ENCODE data around the gene MED13L. TPM values are rescaled to one million over a fixed set of nuclear protein-coding genes. Genes with fewer than 3 reads are reported as not detected.
A peak's percentile ranks its signal among the peaks of the same experiment; 100 is the strongest.

MED13L gene
- total RNA-seq, 4 donors from 2014 or later = 173 to 222 (median 192) TPM

GRCh38 chr12:116261525-116262100 is 15.9 kb downstream of the MED13L start:
- Histone ChIP-seq H3K36me3 (no peaks in the 10 kb centered on the region), H3K27me3 (no peaks in the 10 kb centered on the region), H3K27ac (no peak overlapping the region), H3K4me3 (no peak overlapping the region), H3K4me1 (peaks cover 39 to 100% (median 41%) of the 10 kb centered on the region in 3 donors), H3K9me3 (no peaks in the 10 kb centered on the region)
- TF ChIP-seq POLR2A (IDR thresholded peaks at IDR 0.05) (no peak), EP300 (IDR thresholded peaks at IDR 0.05) (no peak), POLR2AphosphoS5 (IDR thresholded peaks at IDR 0.05) (no peak), CTCF (IDR thresholded peaks at IDR 0.05) (no peak)
- no peak for ATAC-seq
- WGBS, 2 donors (ENCODE audit: low coverage in 1 of 2) = 23 to 31% methylated on average over 4 of the region's 4 CpGs

- Histone ChIP-seq H3K4me3 (no peak overlapping the region), H3K4me1 (peaks cover 25 to 100% (median 28%) of the 10 kb centered on the region in 3 donors), H3K27me3 (no peaks in the 10 kb centered on the region), H3K9me3 (no peaks in the 10 kb centered on the region), H3K36me3 (no peaks in the 10 kb centered on the region), H3K27ac (no peak overlapping the region)
- TF ChIP-seq EP300 (IDR thresholded peaks at IDR 0.05) (no peak), CTCF (IDR thresholded peaks at IDR 0.05) (no peak), POLR2A (IDR thresholded peaks at IDR 0.05) (no peak), POLR2AphosphoS5 (IDR thresholded peaks at IDR 0.05) (no peak)
- no peak for ATAC-seq
- WGBS, 2 donors (ENCODE audit: low coverage in 1 of 2) = 70 to 73% methylated on average over 3 to 9 of the region's 9 CpGs
Observed at GRCh38 chr12:116259800-116260577, 17.5 kb downstream of the MED13L start.

- no peak for TF ChIP-seq CTCF (IDR thresholded peaks at IDR 0.05)
- TF ChIP-seq POLR2AphosphoS5 (IDR thresholded peaks at IDR 0.05) = no peak
- no peak for TF ChIP-seq EP300 (IDR thresholded peaks at IDR 0.05)
- TF ChIP-seq POLR2A (IDR thresholded peaks at IDR 0.05) = no peak
- Histone ChIP-seq H3K9me3 (no peaks in the 10 kb centered on the region), H3K36me3 (no peaks in the 10 kb centered on the region), H3K27ac (peak overlapping the region in 3 of 4 donors; percentile 5 to 58 (median 34)), H3K27me3 (no peaks in the 10 kb centered on the region), H3K4me3 (no peak overlapping the region), H3K4me1 (peaks cover 11 to 91% (median 13%) of the 10 kb centered on the region in 3 donors)
- no peak for ATAC-seq
- 35 to 48% methylated on average over 3 of the region's 3 CpGs for WGBS, 2 donors (ENCODE audit: low coverage in 1 of 2)
Observed at GRCh38 chr12:116257826-116258225, 19.7 kb downstream of the MED13L start.

GRCh38 chr12:116257215-116257614 is 20.3 kb downstream of the MED13L start:
- WGBS, 2 donors (ENCODE audit: low coverage in 1 of 2) = 27 to 31% methylated on average over 3 of the region's 3 CpGs
- Histone ChIP-seq H3K27ac (peak overlapping the region in 2 of 4 donors; percentile 52 to 58), H3K4me1 (peaks cover 7 to 85% (median 12%) of the 10 kb centered on the region in 3 donors)

More at GRCh38 chr12:116257215-116257614, 20.3 kb downstream of the MED13L start:
- H3K36me3 ChIP-seq = no peaks in the 10 kb centered on the region
- H3K27me3 ChIP-seq = no peaks in the 10 kb centered on the region
- ATAC-seq = peak; percentile 70
- H3K4me3 ChIP-seq = no peak overlapping the region
- no peak for TF ChIP-seq POLR2A (IDR thresholded peaks at IDR 0.05)
- no peak for TF ChIP-seq CTCF (IDR thresholded peaks at IDR 0.05)
- TF ChIP-seq EP300 (IDR thresholded peaks at IDR 0.05) = no peak
- peak; percentile 50 for TF ChIP-seq POLR2AphosphoS5 (IDR thresholded peaks at IDR 0.05)
- no peaks in the 10 kb centered on the region for H3K9me3 ChIP-seq
